SK-N-SH (cell line): ENCODE data around the gene DMRT3.

Experiments
- CTCF ChIP-seq: fragments of 200-600 bp; sonication (generic); IDR thresholded peaks from 2 replicates; pipeline ENCODE4 v1.6.1; 2017; ENCODE audit warnings: antibody characterized with exemption, mild to moderate bottlenecking, moderate library complexity
- EZH2phosphoT487 ChIP-seq: fragments of 200-600 bp; sonication (generic); IDR thresholded peaks from 2 replicates; pipeline ENCODE4 v1.6.1; 2017; ENCODE audit warnings: low read depth, mixed run types, mild to moderate bottlenecking, antibody characterized with exemption, moderate library complexity, borderline replicate concordance
- GATA2 ChIP-seq: sonication (generic); formaldehyde crosslinking; IDR thresholded peaks from 2 replicates; pipeline ENCODE4 v1.5.0; 2020; ENCODE audit warnings: mild to moderate bottlenecking, missing genetic modification reagents
- SMC3 ChIP-seq: IDR thresholded peaks from 2 replicates; pipeline ENCODE4 v1.6.1; 2012; ENCODE audit warnings: low read depth, low read length, improper control_type of control experiment
- TAF1 ChIP-seq: IDR thresholded peaks from 2 replicates; pipeline ENCODE4 v1.6.1; 2012; ENCODE audit warnings: low read depth, mild to moderate bottlenecking, low read length, moderate library complexity, borderline replicate concordance
- TEAD4 ChIP-seq: IDR thresholded peaks from 2 replicates; pipeline ENCODE4 v1.4.0; 2012; ENCODE audit warnings: mild to moderate bottlenecking, borderline replicate concordance; ENCODE audit not compliant: insufficient read depth

GRCh38 chr9:981491-981898 is 5.0 kb downstream of the DMRT3 start:
- TF ChIP-seq SMC3 (no peak), CTCF (no peak), EZH2phosphoT487 (no peak), TAF1 (no peak), GATA2 (CRISPR knock-in tag) (no peak), TEAD4 (no peak)
